Neuron (in vitro differentiated cells): ENCODE results near the gene PEAK1.

Experiments used
- H2AFZ ChIP-seq: one replicate; pipeline ENCODE4 v1.6.1; 2013; ENCODE audit warnings: low read depth, mild to moderate bottlenecking, inconsistent platforms, low read length, moderate library complexity
- H3K27me3 ChIP-seq: one replicate; pipeline ENCODE4 v1.6.1; 2013; ENCODE audit warnings: low read length; ENCODE audit not compliant: insufficient read depth
- H3K36me3 ChIP-seq: one replicate; pipeline ENCODE4 v1.6.1; 2013; ENCODE audit warnings: low read length; ENCODE audit not compliant: insufficient read depth
- H3K4me1 ChIP-seq: one replicate; pipeline ENCODE4 v1.6.1; 2013; ENCODE audit warnings: low read length; ENCODE audit not compliant: insufficient read depth
- H3K4me3 ChIP-seq: 2 replicates; pipeline ENCODE4 v1.5.1; 2013; ENCODE audit warnings: mild to moderate bottlenecking, low read length, moderate library complexity
- H3K9me3 ChIP-seq: one replicate; pipeline ENCODE4 v1.6.1; 2013; ENCODE audit warnings: low read length

The PEAK1 gene

DNA sequence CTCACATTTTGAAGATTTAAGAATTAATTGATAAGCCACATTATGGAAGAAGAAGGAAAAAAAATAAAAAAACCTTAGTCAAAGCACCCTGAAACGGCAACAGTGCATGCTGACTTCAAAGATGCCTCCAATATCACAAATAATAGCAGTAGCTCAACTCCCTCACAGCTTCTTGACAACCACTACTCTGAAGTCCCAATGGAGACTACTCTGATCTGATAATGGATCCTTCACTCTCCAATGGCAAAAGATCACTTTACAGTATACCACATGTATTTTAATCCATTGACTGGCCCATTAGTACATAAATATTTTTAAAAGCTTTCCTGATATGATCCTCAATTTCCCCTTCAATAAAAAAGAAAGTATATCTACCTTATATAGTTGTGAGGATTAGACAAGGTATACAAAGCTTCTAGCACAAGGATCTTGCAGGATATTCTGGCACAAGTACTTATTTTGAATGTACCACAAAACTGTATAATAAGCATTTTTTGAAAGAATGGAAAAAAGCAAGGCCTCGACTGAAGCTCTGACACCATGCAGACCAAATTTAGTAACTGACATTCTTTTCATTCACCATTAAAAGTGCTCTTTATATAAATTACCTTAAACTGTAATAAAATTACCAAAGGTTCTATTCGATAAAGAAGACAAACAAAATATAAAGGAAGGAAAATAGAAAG lies 91.9 kb downstream of the PEAK1 start:
- H3K27me3 ChIP-seq, result no peaks in the 10 kb centered on the region
- no peaks in the 10 kb centered on the region for H3K4me1 ChIP-seq
- H3K4me3 ChIP-seq, result no peak overlapping the region
- H3K9me3 ChIP-seq, result no peaks in the 10 kb centered on the region
- no peaks in the 10 kb centered on the region for H3K36me3 ChIP-seq
- no peak overlapping the region for H2AFZ ChIP-seq

DNA sequence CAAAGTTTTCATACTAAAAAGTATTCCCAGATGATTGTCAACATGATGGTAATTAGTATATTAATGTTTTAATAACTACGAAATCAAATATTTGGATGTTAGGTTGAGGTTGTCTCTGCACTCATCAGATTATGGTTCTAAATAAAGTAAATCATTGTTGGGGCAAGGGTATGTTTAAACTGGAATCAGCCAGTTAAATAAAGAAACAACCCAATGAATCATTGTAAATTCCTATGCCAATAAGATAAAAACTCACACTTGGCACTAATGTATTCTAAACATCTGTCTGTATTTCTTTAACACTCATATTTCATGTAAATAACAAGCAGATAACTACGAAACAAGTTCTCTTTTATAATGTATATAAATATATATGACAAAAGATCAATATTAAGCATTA lies 92.7 kb downstream of the PEAK1 start:
- Histone ChIP-seq H2AFZ (no peak overlapping the region), H3K4me1 (no peaks in the 10 kb centered on the region), H3K36me3 (no peaks in the 10 kb centered on the region), H3K4me3 (no peak overlapping the region), H3K27me3 (no peaks in the 10 kb centered on the region), H3K9me3 (no peaks in the 10 kb centered on the region)

DNA sequence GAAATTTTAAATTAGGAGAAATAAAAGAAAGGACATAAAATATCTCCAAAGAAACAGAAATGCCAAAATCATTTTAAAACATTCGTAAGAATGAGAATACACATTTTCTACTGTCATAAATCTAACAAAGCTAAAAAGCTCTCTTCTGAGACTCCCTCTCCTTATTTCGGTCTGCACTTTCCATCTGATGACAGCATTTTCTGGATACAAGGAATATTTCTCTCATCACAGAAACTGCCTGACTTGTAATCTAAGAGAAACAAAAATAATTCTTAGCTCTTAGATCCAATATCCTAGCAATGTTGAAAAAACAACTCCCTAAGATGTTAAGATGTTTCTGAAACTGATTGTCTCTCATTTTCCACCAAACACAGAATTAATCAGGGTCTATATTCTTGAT lies 93.5 kb downstream of the PEAK1 start:
- Histone ChIP-seq H2AFZ (no peak overlapping the region), H3K36me3 (no peaks in the 10 kb centered on the region), H3K9me3 (no peaks in the 10 kb centered on the region), H3K27me3 (no peaks in the 10 kb centered on the region), H3K4me3 (no peak overlapping the region), H3K4me1 (no peaks in the 10 kb centered on the region)

DNA sequence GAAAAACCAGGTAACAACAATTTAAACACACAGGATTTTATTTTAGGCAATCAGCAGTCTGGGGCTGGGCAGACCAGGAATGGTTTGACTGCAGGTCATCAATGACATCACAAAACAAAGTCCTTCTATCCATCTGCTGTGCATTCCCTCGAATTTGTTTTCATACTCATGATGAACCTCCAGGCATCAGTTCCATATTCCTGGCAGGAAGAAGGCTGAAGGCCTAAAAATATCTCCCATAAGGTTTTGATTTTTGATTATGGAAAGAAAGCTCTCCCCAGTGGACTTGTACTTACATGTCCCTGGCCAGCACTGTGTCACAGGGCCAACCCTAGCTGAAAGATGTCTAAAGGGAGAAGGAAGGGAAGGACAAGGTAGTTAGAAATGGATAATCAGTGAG lies 107.4 kb downstream of the PEAK1 start:
- no peaks in the 10 kb centered on the region for H3K4me1 ChIP-seq
- H2AFZ ChIP-seq, result no peak overlapping the region
- no peaks in the 10 kb centered on the region for H3K9me3 ChIP-seq
- H3K27me3 ChIP-seq, result no peaks in the 10 kb centered on the region
- no peak overlapping the region for H3K4me3 ChIP-seq
- no peaks in the 10 kb centered on the region for H3K36me3 ChIP-seq

DNA sequence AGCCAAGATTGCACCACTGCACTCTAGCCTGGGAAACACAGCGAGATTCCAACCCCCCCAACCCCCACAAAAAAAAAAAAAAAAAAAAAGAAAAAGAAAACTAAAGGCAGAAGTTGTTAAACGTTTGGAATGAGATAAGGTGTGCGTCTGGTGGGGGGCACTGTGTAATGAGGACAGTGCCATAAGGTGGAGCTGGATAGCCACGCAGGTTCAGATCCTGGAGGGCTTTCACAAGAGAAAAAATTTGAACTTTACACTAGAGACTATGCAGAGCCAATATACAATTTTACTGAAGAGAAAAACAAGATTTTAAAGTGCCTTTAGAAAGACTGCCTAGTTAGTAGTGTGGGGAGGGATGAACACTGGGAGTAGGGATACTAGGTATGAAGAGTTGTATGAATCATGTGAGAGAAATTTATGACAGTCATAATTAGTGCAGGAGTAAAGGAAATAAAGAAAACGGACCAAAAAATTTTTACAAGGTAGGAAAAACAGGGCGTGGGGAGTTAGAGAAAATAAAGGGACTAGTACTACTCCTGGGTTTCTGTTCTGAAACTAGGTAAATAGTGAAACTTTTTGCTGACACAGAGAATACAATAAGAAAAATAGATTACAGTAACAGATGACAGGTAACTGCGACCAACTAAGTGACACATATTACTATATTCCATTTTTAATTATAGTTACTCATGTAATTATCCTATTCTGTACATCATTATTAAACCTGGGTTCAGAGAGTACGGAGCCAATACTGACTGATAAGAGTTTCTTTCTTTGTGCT lies 108.1 kb downstream of the PEAK1 start:
- Histone ChIP-seq H3K36me3 (no peaks in the 10 kb centered on the region), H3K27me3 (no peaks in the 10 kb centered on the region), H3K9me3 (no peaks in the 10 kb centered on the region), H3K4me1 (no peaks in the 10 kb centered on the region), H2AFZ (no peak overlapping the region), H3K4me3 (no peak overlapping the region)

DNA sequence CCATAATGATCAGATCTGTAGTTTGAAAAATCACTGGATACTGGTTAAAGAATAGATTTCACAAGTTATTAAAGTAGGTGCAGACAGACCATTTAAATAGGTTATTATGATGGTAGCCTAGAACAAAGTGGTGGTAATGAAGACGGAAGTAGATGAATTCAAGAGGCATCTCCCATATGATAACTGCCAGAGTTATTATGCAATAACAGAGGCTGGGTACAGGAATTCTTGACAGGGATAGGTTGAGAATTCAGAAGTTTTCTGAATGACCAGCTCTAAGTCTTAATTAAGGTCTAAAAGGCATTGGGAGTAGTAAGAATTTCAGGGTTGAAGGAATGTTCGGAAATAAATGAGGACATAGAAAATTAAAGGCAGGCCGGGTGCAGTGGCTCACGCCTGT lies 108.9 kb downstream of the PEAK1 start:
- Histone ChIP-seq H2AFZ (no peak overlapping the region), H3K9me3 (no peaks in the 10 kb centered on the region), H3K4me1 (no peaks in the 10 kb centered on the region), H3K27me3 (no peaks in the 10 kb centered on the region), H3K4me3 (no peak overlapping the region), H3K36me3 (no peaks in the 10 kb centered on the region)

DNA sequence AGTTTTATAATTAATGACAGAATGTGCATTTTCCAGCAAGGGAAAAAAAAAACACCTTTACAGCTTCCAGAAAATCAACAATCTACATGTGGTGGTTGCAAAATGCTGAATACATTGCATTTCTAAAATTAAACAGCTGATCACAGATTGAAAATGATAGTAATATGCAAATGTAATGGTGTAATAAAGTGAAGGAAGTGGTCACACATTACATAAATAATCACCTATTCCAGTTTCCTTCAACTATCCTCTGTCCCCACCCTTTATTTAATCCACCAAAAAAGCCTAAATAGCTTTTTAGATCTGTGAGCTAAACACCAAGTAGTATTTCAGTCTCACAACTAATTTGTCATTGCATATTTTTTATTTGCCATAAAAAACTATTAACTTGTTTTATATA lies 110.5 kb downstream of the PEAK1 start:
- H3K27me3 ChIP-seq, result no peaks in the 10 kb centered on the region
- no peaks in the 10 kb centered on the region for H3K4me1 ChIP-seq
- no peaks in the 10 kb centered on the region for H3K36me3 ChIP-seq
- no peak overlapping the region for H2AFZ ChIP-seq
- no peak overlapping the region for H3K4me3 ChIP-seq
- no peaks in the 10 kb centered on the region for H3K9me3 ChIP-seq

DNA sequence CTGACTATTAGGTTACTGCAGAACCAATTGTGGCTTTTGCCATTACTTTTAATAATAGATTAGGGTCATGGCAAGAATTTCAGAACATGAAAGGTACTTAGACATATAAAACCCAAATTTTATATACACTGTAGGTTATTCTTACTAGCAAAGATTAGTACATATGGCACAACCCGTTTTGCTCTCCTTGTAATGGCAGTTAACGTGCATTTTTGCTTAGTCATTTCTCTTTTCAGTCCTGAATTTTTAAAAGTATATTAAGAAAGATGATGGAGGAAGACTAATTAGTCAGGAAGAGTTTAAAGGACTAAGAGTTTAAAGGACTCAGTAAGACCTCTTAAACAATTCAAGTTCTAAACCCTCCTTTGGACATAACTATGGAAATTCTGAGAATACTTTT lies 114.0 kb downstream of the PEAK1 start:
- H3K36me3 ChIP-seq, result no peaks in the 10 kb centered on the region
- no peaks in the 10 kb centered on the region for H3K4me1 ChIP-seq
- H3K4me3 ChIP-seq, result no peak overlapping the region
- H3K27me3 ChIP-seq, result no peaks in the 10 kb centered on the region
- H2AFZ ChIP-seq, result no peak overlapping the region
- no peaks in the 10 kb centered on the region for H3K9me3 ChIP-seq

DNA sequence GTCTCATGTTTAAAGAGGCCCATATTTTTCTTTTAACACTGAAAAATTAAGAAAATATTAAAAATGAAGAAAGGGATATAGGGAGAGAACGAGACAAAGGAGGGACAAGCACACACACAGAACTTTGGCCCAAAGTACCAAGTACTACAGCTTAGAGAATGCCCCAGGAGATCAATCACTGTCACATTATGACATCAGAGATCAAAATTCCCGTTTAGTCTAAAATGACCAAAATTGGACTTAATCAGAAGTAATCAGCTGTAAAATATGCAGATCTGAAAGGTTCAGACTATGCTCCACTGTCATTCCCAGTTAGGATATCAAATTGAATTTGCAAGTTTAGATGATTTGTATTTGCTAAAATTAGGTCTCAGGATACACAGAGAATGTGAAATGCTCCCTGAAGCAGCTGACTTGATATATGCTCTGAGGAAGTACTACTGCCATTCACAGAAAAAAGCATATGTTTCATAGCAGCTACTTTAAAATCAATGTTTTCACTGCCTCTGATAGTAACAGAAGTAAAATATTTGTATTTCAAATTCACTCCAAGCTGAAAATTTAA lies 123.0 kb downstream of the PEAK1 start:
- H2AFZ ChIP-seq, result no peak overlapping the region
- no peaks in the 10 kb centered on the region for H3K4me1 ChIP-seq
- no peaks in the 10 kb centered on the region for H3K36me3 ChIP-seq
- no peak overlapping the region for H3K4me3 ChIP-seq
- H3K27me3 ChIP-seq, result no peaks in the 10 kb centered on the region
- H3K9me3 ChIP-seq, result no peaks in the 10 kb centered on the region

DNA sequence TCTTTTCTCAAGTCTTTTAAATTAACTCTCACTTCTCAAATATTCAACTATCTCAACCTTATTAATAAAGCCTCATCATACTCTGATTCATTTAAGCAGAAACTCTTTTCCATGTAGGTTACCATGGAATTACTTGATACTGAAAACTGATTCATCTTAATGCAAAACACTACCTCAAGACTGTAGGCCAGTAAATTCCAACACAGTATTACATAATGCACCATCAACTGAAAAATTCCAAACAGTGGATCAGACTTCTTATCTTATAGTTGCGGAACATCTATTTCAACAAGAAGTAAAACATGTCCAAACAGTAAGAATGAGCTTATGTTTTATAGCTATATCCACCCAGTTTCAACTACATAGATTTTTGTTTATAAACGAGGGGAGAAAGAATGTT lies 124.5 kb downstream of the PEAK1 start:
- no peaks in the 10 kb centered on the region for H3K27me3 ChIP-seq
- no peaks in the 10 kb centered on the region for H3K9me3 ChIP-seq
- no peaks in the 10 kb centered on the region for H3K4me1 ChIP-seq
- H2AFZ ChIP-seq, result no peak overlapping the region
- no peaks in the 10 kb centered on the region for H3K36me3 ChIP-seq
- H3K4me3 ChIP-seq, result no peak overlapping the region

DNA sequence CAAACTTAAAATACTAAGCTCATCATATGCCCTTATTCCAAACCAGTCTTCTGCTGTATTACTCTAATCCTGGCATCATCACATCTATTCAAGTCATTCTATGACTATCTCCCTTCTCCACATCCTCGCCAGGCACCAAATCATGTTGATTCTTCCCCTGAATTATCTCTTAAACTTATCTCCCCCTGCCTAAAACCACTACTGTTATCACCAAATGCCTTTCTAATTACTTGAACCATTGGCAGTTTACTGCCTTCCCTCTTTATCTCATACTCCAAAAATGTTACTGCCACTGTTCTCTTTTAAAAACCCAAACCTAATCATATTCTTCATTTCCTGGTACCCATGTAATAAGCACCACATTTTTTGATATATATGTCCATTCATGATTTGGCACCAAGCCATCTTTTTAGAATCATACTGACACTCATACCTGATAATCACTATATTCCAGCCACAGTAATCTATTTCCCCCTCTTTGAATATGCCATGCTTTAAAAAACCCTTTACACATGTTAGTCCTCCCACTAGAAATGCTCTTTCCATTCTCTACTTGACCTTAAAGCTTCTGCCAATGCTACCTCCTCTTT lies 126.8 kb downstream of the PEAK1 start:
- Histone ChIP-seq H3K9me3 (no peaks in the 10 kb centered on the region), H3K27me3 (no peaks in the 10 kb centered on the region), H3K36me3 (no peaks in the 10 kb centered on the region), H3K4me1 (no peaks in the 10 kb centered on the region), H3K4me3 (no peak overlapping the region), H2AFZ (no peak overlapping the region)

DNA sequence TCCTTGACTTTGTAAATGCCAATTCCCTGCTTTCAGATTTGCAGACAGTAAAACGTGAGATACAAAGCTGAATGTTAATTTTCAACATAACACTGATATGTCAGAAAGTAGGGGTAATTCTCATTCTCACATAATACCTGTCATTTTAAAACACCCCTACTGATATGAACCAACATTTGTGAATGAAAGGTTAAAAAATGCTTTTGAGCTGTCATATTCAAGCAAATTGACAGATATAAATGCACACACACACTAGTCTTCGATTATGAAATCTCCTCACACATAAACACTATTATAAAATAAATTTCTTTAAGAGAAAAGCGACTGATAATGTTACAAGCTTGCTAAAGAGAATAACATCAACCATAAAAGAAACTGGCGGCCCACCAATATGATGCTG lies 128.8 kb downstream of the PEAK1 start:
- Histone ChIP-seq H2AFZ (no peak overlapping the region), H3K4me3 (no peak overlapping the region), H3K27me3 (no peaks in the 10 kb centered on the region), H3K9me3 (no peaks in the 10 kb centered on the region), H3K36me3 (no peaks in the 10 kb centered on the region), H3K4me1 (no peaks in the 10 kb centered on the region)

DNA sequence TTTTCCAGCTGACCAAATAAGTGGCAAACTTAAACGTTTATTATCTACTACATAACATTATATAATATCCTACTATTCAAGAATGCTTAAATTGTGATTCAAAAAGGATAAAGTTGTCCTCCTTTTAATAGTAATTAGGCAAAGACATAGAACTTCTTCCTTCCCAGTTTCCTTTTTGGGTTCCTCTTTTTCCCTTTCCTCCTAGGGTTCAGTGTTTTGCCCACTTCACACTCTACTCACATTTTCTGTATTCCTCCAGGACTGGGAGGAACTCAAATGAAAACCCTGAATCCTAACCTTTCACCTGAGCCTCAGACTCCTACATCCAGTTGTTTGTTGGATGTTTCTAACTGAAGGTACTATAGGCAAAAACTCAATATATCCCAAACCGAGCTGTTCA lies 132.5 kb downstream of the PEAK1 start:
- H3K9me3 ChIP-seq, result no peaks in the 10 kb centered on the region
- H3K4me3 ChIP-seq, result no peak overlapping the region
- no peak overlapping the region for H2AFZ ChIP-seq
- H3K4me1 ChIP-seq, result no peaks in the 10 kb centered on the region
- no peaks in the 10 kb centered on the region for H3K27me3 ChIP-seq
- H3K36me3 ChIP-seq, result no peaks in the 10 kb centered on the region
